ENCODE data around the gene TSKU. TPM values are rescaled to one million over a fixed set of nuclear protein-coding genes. Genes with fewer than 3 reads are reported as not detected.

Gene TSKU
- total RNA-seq, 1 donor from 2014 or later = 7.1 TPM

DNA sequence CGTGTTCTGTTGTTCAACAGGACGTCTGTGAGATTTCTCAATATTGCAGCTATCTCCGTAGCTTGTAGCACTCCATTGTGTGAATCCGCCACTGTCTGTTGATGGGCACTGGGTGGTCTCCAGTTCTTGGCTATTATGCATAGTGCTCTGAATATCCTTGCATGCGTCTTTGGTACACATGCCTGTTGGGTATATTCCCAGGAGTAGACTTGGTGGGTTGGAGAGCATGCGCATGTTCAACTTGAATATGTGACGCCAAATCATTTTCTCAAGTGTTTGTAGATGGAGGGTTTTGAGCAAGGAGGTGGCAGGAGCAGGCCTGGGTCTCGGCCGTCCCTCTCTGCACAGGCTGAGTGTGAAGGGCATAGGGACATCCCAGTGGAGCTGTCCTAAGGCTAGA is 24.8 kb upstream of the TSKU start:
- H3K79me2 ChIP-seq (ENCODE audit: low read depth) = no peaks in the 10 kb centered on the region
- H3K4me2 ChIP-seq = peak overlapping the region; percentile 64
- H3K9ac ChIP-seq = no peak overlapping the region
- TF ChIP-seq, protein P1, sequence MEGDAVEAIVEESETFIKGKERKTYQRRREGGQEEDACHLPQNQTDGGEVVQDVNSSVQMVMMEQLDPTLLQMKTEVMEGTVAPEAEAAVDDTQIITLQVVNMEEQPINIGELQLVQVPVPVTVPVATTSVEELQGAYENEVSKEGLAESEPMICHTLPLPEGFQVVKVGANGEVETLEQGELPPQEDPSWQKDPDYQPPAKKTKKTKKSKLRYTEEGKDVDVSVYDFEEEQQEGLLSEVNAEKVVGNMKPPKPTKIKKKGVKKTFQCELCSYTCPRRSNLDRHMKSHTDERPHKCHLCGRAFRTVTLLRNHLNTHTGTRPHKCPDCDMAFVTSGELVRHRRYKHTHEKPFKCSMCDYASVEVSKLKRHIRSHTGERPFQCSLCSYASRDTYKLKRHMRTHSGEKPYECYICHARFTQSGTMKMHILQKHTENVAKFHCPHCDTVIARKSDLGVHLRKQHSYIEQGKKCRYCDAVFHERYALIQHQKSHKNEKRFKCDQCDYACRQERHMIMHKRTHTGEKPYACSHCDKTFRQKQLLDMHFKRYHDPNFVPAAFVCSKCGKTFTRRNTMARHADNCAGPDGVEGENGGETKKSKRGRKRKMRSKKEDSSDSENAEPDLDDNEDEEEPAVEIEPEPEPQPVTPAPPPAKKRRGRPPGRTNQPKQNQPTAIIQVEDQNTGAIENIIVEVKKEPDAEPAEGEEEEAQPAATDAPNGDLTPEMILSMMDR (IDR thresholded peaks at IDR 0.05) = no peak
- TF ChIP-seq EZH2phosphoT487 (IDR thresholded peaks at IDR 0.05) = no peak
- TF ChIP-seq EZH2 (IDR thresholded peaks at IDR 0.05) = no peak
- peaks cover 42% of the 10 kb centered on the region for H3K4me1 ChIP-seq
- no peak for DNase-seq (ENCODE audit: low spot score)
- no peak overlapping the region for H3K4me3 ChIP-seq
- H3K36me3 ChIP-seq = no peaks in the 10 kb centered on the region
- Mint-ChIP-seq H3K4me1 (peaks cover 43% of the 10 kb centered on the region), H3K9me3 (no peaks in the 10 kb centered on the region), H3K27me3 (ENCODE audit: insufficient read depth, low read depth) (peaks cover 15% of the 10 kb centered on the region), H3K4me3 (no peak overlapping the region), H3K36me3 (no peaks in the 10 kb centered on the region), H3K27ac (no peak overlapping the region)
- no peak overlapping the region for H2AFZ ChIP-seq (replicated peaks)
- no peak overlapping the region for H3K27ac ChIP-seq
- peaks cover 24% of the 10 kb centered on the region for H3F3A ChIP-seq (ENCODE audit: low read depth)
- no peaks in the 10 kb centered on the region for H4K20me1 ChIP-seq (ENCODE audit: low read depth)
- peaks cover 3% of the 10 kb centered on the region for H3K27me3 ChIP-seq
- no peaks in the 10 kb centered on the region for H3K9me3 ChIP-seq (ENCODE audit: low read depth)

DNA sequence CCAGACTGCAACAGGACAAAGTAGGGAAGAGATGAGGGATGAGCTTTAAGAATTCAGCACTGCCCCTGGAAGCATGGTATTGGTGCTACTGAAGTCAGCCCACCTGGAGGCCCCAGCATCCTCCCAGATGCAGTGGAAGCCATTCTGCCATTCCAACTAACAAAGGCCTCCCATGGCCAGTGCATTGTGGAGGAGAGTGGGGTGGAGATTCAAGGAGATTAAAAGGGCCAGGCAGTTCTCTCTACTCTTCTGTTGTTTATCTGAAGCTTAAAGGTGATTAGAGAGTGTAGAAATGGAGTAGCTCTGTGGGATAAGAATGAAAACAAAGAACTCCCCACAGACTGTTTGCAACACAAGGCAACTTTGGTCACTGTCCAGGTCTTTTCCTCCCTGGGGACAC is 24.1 kb upstream of the TSKU start:
- peaks cover 24% of the 10 kb centered on the region for H3F3A ChIP-seq (ENCODE audit: low read depth)
- peak; percentile 86 for DNase-seq (ENCODE audit: low spot score)
- H3K27ac Mint-ChIP-seq = peak overlapping the region; percentile 15
- no peaks in the 10 kb centered on the region for H3K36me3 ChIP-seq
- H3K27me3 Mint-ChIP-seq (ENCODE audit: insufficient read depth, low read depth) = peaks cover 14% of the 10 kb centered on the region
- H3K36me3 Mint-ChIP-seq = no peaks in the 10 kb centered on the region
- H3K4me2 ChIP-seq = peak overlapping the region; percentile 64
- no peak overlapping the region for H2AFZ ChIP-seq (replicated peaks)
- H3K4me3 Mint-ChIP-seq = no peak overlapping the region
- H3K9me3 ChIP-seq (ENCODE audit: low read depth) = no peaks in the 10 kb centered on the region
- H3K4me1 ChIP-seq = peaks cover 42% of the 10 kb centered on the region
- H3K27ac ChIP-seq = no peak overlapping the region
- peaks cover 38% of the 10 kb centered on the region for H3K4me1 Mint-ChIP-seq
- H3K4me3 ChIP-seq = peak overlapping the region; percentile 20
- H3K27me3 ChIP-seq = peaks cover 3% of the 10 kb centered on the region
- no peaks in the 10 kb centered on the region for H4K20me1 ChIP-seq (ENCODE audit: low read depth)
- no peak overlapping the region for H3K9ac ChIP-seq
- no peaks in the 10 kb centered on the region for H3K79me2 ChIP-seq (ENCODE audit: low read depth)
- no peaks in the 10 kb centered on the region for H3K9me3 Mint-ChIP-seq
- TF ChIP-seq, protein P1 (IDR thresholded peaks at IDR 0.05) = no peak
- TF ChIP-seq EZH2phosphoT487 (IDR thresholded peaks at IDR 0.05) = peak; percentile 80

DNA sequence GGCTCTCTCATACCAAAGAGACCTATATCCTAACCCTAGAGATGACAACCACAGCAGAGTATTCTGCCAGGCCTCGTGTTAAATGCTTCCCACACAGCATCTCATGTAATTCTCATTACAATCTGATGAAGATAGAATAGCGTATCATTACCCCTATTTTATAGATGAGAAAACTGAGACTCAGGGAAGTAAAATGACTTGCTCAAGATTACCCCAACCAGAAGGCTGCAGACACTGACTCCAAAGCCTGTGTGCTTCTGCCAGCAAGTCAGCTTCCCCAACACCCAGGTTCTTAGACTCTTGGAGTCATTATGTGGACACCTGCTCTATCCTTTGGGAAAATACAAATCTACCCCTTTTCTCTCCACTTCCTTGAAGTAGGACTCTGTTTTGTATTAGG is 23.6 kb upstream of the TSKU start:
- Histone ChIP-seq H3K36me3 (no peaks in the 10 kb centered on the region), H3K79me2 (ENCODE audit: low read depth) (no peaks in the 10 kb centered on the region), H3K9ac (no peak overlapping the region), H3K27ac (no peak overlapping the region), H3K27me3 (peaks cover 3% of the 10 kb centered on the region), H3K4me3 (no peak overlapping the region), H2AFZ (replicated peaks) (no peak overlapping the region), H3K4me2 (peak overlapping the region; percentile 64), H4K20me1 (ENCODE audit: low read depth) (no peaks in the 10 kb centered on the region), H3K4me1 (peaks cover 42% of the 10 kb centered on the region), H3K9me3 (ENCODE audit: low read depth) (no peaks in the 10 kb centered on the region), H3F3A (ENCODE audit: low read depth) (peaks cover 24% of the 10 kb centered on the region)
- DNase-seq (ENCODE audit: low spot score) = no peak
- H3K36me3 Mint-ChIP-seq = no peaks in the 10 kb centered on the region
- H3K4me1 Mint-ChIP-seq = peaks cover 38% of the 10 kb centered on the region
- TF ChIP-seq EZH2phosphoT487 (IDR thresholded peaks at IDR 0.05) = peak; percentile 18
- TF ChIP-seq, protein P1 (IDR thresholded peaks at IDR 0.05) = no peak
- H3K4me3 Mint-ChIP-seq = no peak overlapping the region
- no peaks in the 10 kb centered on the region for H3K9me3 Mint-ChIP-seq
- H3K27ac Mint-ChIP-seq = no peak overlapping the region
- peaks cover 13% of the 10 kb centered on the region for H3K27me3 Mint-ChIP-seq (ENCODE audit: insufficient read depth, low read depth)
